Epithelial cell of prostate (primary cell): ENCODE measurements around the gene NAGLU.
A peak's percentile ranks its signal among the peaks of the same experiment; 100 is the strongest.
"Not testable (repeated sequence)": the region's sequence is repeated elsewhere in the genome, so short reads cannot be mapped to it uniquely, and the experiment has no call there.

Source experiments
- DNase-seq: peaks from one replicate; pipeline ENCODE4 v3.0.0-alpha.2; 2011; ENCODE audit warnings: low read depth, low spot score
- H3K27ac ChIP-seq: fragments of 450-650 bp; 2 replicates; pipeline ENCODE4 v1.5.1; 2017; ENCODE audit warnings: mild to moderate bottlenecking

The NAGLU gene

DNA sequence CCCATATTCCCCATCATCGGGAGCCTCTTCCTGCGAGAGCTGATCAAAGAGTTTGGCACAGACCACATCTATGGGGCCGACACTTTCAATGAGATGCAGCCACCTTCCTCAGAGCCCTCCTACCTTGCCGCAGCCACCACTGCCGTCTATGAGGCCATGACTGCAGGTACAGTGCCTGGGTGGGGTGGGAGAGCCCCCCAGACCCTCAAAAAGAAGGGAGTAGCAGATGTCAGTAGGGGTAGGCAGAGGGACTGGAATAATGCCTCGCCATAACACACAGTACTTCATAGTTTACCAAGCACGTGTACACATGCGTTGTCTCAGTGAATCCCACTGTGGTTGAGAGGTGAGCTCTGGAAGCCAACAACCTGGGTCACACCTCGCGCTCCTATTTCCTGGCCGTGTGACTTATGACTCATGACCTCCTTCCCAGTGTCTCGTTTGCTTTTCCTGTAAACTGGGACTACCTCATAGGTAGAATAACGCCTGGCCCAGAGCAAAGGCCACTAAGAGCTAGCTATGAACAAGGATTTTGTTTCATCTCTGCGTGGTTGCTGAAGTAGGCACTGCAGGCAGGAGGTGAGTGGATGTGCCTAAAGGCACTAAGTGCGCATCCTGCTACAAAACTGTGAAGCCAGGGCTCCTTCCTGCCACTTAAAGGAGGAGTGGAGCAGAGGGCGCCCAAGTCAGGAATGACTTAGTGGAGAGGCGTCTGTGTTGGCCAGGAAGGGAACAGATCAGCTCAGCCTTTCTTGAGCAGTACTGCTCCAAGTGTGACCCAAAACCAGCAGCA is 5.2 kb downstream of the NAGLU start:
- DNase-seq, result no peak
- H3K27ac ChIP-seq, result peak overlapping the region; percentile 50

DNA sequence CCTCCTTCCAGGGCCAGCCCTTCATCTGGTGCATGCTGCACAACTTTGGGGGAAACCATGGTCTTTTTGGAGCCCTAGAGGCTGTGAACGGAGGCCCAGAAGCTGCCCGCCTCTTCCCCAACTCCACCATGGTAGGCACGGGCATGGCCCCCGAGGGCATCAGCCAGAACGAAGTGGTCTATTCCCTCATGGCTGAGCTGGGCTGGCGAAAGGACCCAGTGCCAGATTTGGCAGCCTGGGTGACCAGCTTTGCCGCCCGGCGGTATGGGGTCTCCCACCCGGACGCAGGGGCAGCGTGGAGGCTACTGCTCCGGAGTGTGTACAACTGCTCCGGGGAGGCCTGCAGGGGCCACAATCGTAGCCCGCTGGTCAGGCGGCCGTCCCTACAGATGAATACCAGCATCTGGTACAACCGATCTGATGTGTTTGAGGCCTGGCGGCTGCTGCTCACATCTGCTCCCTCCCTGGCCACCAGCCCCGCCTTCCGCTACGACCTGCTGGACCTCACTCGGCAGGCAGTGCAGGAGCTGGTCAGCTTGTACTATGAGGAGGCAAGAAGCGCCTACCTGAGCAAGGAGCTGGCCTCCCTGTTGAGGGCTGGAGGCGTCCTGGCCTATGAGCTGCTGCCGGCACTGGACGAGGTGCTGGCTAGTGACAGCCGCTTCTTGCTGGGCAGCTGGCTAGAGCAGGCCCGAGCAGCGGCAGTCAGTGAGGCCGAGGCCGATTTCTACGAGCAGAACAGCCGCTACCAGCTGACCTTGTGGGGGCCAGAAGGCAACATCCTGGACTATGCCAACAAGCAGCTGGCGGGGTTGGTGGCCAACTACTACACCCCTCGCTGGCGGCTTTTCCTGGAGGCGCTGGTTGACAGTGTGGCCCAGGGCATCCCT is 7.4 kb downstream of the NAGLU start:
- no peak for DNase-seq
- no peak overlapping the region for H3K27ac ChIP-seq

DNA sequence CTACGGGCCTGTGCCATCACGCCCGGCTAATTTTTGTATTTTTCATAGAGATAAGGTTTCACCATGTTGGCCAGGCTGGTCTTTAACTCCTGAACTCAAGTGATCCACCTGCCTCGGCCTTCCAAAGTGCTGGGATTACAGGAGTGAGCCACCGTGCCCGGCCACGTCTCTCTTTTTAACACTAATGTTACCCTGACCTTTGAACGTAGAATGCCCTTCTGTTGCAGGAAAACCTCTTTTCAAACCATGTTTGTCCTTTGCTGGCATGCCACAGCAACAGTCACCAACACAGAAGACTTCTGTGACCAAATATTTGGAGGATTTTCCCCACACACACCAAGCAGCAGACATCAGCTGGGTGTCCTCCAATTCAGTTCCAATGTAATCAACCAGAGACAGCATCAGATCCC is 8.8 kb downstream of the NAGLU start:
- H3K27ac ChIP-seq, result no peak overlapping the region
- DNase-seq, result no peak

DNA sequence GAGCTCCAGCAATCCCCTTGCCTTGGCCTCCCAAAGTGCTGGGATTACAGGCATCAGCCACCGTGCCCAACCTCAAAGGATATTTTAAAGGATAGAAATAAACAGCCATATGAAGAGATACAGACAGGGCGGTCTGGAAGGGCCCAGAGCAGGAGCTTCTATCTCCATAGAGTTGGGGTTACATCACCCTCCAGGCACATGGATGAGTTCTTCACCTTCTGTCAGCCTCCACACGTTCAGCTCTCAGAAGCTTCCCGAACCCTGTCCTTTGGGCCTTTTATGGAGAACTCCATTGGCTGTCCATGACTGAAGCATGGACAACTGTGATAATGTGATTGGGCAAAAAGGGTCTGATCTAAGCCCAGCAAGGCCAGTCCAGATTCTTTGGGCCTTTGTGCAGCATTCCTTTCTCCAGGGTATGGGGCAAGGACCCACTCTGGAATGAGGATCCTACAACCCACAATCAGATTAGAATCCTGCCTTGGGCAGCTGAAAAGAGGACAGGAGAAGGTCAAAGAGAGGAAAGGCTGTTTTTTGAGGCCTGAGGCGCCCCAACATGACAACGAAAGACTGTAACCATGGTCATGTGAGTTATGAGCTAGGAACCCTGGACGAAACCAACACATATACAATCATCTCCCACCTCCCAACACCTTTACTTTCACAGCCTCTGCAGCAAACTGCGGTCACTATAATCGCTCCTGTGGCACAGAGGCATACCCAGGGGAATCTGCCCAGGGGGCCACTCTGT is 9.9 kb downstream of the NAGLU start:
- H3K27ac ChIP-seq, DNase-seq: not testable (repeated sequence)

DNA sequence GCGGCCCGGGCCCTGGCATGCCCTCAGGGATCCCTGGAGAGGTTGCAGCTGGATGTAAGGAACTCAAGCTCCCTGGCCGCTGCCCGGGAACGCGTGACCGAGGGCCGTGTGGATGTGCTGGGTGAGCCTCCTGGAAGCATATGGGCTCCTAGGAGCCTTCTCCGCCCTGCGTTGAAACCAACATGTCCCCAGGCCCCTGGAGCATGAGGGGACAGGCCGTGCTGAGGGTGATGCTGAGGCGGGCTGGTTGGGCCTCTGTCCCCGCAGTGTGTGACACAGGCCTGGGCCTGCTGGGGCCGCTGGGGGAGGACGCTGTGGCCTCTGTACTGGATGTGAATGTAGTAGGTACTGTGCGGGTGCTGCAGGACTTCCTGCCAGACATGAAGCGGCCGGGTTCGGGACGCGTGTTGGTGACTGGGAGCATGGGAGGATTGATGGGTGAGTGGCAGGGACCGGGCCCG is 11.0 kb downstream of the NAGLU start:
- H3K27ac ChIP-seq, result no peak overlapping the region
- DNase-seq, result no peak

DNA sequence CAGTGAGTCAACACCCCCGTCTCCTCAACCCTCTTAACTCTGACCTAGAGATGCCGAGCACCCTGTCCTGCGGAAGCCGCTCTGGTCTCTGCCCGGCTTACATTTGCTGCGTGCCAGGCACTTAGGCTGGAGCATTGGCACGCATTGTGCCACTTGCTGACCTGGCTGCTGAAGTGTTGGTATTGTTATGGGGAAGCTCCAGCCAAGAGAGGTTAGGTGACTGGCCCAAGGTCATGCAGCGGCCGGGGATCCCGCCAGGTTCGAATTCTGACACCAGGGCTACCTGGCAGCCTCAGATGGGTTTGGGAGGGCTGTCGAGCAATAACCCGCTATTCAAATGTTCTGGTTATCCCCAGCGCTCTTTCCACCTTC is 11.6 kb downstream of the NAGLU start:
- no peak overlapping the region for H3K27ac ChIP-seq
- no peak for DNase-seq

DNA sequence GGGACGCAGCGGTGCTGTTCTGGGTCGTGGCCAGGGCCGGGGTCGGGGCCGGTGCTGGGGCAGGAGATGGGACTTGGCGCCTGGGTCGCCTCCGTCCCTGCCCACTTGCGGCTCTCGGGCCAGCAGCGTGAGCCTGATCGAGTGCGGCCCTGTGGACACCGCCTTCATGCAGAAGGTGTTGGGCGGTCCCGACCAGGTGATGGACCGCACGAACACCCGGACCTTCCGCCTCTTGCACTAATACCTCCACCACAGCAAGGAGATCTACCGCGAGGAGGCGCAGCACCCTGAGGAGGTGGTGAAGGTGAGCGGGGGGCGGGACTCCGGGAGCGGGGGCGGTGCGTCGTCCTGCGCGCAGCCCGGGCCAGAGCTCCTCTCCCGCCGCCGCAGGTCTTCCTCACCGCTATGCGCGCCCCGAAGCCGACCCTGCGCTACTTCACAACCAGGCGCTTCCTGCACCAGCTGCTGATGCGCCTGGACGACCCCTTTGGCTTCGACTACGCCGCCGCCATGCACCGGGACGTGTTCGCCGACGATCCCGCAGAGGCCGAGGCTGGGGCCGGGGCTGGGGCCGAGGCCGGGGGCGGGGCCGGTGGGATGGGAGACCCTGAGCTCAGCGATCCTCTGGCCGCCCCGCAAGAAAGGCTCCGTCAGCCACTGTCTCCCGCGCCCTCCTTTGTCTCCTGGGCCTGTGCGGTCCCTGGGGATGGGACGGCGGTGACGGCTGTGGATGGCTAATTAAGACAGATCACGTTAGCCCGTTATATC is 12.2 kb downstream of the NAGLU start:
- H3K27ac ChIP-seq, result no peak overlapping the region
- DNase-seq, result no peak

DNA sequence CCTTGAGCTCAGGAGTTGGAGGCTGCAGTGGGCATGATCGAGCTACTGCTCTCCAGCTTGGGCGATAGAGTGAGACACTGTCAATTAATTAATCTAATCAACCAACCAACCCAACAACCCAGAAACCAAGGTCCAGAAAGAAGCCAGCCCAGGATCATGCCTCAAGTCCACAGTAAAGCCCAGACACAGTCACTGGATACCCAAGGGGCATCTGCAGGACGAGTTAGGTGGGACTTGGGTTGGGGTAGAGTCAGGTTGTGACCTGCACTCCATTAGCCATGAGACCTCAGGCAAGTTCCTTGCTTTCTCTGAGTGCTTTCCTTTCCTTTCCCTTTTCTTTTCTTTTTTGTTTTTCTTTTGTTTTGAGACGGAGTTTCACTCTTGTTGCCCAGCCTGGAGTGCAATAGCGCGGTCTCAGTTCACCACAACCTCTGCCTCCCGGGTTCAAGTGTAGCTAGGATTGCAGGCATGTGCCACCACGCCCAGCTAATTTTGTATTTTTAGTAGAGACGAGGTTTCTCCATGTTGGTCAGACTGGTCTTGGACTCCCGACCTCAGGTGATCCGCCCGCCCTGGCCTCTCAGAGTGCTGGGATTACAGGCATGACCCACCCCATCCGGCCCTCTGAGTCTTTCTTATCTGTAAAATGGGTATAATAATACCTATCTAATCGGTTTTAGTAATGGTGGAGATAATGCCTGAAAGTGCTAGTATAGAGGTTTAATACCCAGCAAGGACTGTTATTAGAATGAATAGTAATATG is 13.1 kb downstream of the NAGLU start:
- no peak for DNase-seq
- no peak overlapping the region for H3K27ac ChIP-seq

DNA sequence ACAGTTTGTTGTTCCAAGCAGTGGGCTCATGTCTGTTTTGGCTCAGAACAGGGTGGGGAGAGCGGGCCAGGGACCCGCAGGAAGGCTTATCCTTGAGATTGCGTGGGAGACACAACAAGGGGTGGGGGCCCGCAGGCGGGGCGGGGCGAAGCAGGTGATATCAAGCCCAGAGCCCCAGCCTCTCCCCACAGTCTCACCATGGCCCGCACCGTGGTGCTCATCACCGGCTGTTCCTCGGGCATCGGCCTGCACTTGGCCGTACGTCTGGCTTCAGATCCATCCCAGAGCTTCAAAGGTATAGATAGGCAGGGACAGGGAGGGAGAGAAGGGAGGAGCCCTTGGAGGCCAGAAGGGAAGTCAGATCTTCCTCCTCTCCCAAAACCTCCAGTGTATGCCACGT is 16.7 kb downstream of the NAGLU start, which contains the start of gene HSD17B1:
Gene HSD17B1, plus strand, starts transcription at position 188 of the 400 bp plus-strand sequence. Its CDS starts 11 bp downstream, at position 199.
- not testable (repeated sequence) for DNase-seq
- peak within 1 kb of the TSS; percentile 77 for H3K27ac ChIP-seq

DNA sequence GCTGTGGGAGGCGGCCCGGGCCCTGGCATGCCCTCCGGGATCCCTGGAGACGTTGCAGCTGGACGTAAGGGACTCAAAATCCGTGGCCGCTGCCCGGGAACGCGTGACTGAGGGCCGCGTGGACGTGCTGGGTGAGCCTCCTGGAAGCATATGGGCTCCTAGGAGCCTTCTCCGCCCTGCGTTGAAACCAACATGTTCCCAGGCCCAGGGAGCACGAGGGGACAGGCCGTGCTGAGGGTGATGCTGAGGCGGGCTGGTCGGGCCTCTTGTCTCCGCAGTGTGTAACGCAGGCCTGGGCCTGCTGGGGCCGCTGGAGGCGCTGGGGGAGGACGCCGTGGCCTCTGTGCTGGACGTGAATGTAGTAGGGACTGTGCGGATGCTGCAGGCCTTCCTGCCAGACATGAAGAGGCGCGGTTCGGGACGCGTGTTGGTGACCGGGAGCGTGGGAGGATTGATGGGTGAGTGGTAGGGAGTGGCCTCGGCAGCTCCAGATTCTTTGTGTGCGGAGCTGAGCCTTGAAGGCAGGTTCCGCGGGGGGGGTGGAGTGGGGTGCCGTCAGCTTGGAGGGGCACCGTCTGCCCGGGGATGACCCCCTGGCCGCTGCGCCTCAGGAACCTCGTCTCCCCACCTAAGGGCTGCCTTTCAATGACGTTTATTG is 17.2 kb downstream of the NAGLU start:
- DNase-seq, result peak; percentile 66
- H3K27ac ChIP-seq, result peak overlapping the region; percentile 77

DNA sequence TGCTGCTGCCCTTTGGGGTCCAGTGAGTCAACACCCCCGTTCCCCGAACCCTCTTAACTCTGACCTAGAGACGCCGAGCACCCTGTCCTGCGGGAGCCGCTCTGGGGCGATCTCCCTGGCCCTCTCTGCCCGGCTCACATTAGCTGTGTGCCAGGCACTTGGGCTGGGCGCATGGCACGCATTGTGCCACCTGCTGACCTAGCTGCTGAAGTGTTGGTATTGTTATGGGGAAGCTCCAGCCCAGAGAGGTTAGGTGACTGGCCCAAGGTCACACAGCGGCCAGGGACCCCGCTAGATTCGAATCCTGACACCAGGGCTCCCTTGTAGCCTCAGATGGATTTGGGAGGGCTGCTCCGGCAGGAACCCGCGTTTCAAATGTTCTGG is 17.8 kb downstream of the NAGLU start:
- peak overlapping the region; percentile 77 for H3K27ac ChIP-seq
- DNase-seq, result no peak

DNA sequence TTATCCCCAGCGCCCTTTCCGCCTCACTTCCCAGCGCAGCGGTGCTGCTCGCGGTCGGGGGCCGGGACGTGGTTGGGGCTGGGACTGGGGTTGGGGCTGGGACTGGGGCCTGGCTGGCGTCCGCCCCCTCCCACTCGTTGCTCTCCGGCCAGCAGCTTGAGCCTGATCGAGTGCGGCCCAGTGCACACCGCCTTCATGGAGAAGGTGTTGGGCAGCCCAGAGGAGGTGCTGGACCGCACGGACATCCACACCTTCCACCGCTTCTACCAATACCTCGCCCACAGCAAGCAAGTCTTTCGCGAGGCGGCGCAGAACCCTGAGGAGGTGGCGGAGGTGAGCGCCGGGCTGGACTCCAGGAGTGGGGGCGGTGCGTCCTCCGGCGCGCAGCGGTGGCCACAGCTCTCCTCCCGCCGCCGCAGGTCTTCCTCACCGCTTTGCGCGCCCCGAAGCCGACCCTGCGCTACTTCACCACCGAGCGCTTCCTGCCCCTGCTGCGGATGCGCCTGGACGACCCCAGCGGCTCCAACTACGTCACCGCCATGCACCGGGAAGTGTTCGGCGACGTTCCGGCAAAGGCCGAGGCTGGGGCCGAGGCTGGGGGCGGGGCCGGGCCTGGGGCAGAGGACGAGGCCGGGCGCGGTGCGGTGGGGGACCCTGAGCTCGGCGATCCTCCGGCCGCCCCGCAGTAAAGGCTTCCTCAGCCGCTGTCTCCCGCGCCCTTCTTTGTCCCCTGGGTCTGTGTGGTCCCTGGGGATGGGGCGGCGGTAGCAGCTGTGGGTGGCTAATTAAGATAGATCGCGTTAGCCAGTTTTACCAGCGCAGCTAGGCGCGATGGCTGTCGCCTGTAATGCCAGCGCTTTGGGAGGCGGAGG is 18.4 kb downstream of the NAGLU start:
- DNase-seq, result no peak
- H3K27ac ChIP-seq, result peak overlapping the region; percentile 77

DNA sequence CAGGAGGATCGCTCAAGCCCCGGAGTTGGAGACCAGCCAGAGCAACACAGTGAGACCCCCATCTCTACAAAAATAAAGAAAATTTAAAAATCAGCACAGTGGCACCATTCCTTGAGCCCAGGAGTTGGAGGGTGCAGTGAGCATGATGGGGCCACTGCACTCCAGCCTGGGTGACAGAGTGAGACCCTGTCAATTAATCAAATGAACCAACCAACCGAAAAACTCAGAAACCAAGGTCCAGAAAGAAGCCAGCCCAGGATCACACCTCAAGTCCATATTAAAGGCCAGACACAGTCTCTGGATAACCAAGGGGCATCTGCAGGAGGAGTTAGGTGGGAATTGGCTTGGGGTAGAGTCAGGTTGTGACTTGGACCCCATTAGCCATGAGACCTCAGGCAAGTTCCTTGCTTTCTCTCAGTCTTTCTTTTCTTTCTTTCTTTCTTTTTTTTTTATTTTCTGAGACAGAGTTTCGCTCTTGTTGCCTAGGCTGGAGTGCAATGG is 19.1 kb downstream of the NAGLU start:
- DNase-seq, result no peak
- peak overlapping the region; percentile 77 for H3K27ac ChIP-seq

DNA sequence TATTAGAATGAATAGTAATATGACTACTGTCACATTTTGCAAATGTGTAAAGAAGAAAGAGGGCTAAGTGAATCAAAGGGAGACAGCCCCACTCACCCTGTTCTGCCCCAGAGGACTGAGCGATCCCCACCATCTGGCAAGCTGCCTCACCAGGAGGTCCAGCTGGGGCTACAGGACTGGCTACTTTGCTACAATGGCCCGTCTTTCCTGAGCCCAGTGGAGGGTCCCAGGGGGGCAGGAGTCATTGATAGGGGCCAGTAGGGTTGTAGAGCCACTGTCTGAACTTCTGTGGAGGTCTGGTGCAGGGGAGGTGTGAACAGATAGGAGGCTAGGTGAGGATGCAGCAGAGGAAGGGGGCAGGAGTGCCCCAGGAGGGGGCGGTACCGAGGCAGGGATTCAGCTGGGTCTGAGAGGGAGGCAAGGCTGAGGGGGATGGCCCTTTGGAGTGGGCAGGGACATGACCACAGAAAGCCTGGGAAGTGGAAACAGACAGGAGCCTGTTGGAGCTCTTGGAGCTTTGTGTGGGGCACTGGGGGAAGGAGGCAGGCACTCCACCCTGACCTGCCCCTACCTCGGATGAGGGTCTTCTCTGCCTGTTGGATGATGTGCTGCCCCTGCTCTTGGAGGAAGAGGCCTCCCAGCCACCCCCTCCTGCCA is 20.0 kb downstream of the NAGLU start:
- not testable (repeated sequence) for DNase-seq

DNA sequence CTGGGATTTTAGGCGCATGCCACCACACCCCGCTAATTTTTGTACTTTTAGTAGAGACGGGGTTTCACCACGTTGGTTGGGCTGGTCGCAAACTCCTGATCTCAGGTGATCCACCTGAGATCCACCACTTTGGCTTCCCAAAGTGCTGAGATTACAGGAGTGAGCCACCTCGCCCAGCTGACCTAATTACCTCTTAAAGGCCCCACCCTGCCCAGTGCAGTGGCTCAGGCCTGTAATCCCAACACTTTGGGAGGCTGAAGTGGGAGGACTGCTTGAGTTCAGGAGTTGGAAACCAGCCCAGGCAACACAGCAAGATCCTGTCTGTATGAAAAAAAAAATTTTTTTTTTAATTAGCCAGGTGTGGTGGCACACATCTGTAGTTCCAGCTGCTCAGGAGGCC is 23.0 kb downstream of the NAGLU start:
- H3K27ac ChIP-seq, result peak overlapping the region; percentile 17
- no peak for DNase-seq

More for the DNA sequence above, 20.0 kb downstream of the NAGLU start:
- H3K27ac ChIP-seq, result not testable (repeated sequence)

DNA sequence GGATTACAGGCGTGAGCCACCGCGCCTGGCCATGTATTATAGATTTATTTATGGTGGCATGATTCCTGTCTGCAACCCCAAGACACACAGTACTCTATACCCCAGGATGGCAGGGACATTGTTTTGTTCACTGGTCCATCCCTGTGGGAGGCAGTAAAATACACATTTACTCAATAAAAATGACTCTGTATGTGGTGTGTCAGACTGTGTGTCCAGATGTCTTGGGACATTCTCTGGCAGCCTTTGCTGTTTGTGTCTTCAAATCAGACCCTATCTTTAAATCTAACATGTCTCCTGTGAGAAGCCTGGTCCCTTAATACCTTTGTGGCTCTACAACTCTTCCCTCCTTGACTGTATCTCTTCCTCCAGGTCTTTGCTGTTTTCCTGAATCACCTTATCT is 24.2 kb downstream of the NAGLU start:
- H3K27ac ChIP-seq, result no peak overlapping the region
- no peak for DNase-seq

DNA sequence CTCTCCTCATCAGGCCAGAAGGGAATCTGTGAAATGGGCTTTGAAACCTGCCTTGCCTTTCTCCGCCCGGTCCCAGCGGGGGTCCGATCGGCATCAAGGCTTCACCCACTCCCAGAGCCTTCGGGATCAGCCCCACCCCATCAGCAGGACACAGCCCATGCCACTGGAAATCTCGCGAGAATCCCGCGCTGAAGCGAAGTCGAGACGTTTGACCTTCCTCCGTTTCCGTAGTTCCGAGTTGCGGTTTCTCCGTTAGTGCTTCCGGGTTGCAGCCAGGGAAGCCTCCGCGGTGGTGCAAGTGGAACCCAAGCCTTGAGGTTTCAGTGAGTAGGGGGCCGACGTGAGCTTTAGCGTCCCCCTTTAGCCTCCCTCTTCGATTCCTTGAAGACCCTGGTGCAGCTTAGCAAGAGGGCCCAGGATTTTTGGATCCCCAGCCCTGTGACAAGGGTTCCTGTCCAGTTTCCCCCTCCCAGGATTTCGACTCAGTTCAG is 25.9 kb downstream of the NAGLU start, which contains the start of gene COASY:
Gene COASY, plus strand, starts transcription at position 252 of the 491 bp plus-strand sequence. CDS start 475 bp downstream, outside the sequence.
- DNase-seq, result peak; percentile 86
- H3K27ac ChIP-seq, result peak within 1 kb of the TSS; percentile 84
